ENCODE measurements around the gene KCNS3. TPM values are rescaled to one million over a fixed set of nuclear protein-coding genes. Genes with fewer than 3 reads are reported as not detected.

KCNS3 gene
- total RNA-seq, 2 donors from 2014 or later: not detected

DNA sequence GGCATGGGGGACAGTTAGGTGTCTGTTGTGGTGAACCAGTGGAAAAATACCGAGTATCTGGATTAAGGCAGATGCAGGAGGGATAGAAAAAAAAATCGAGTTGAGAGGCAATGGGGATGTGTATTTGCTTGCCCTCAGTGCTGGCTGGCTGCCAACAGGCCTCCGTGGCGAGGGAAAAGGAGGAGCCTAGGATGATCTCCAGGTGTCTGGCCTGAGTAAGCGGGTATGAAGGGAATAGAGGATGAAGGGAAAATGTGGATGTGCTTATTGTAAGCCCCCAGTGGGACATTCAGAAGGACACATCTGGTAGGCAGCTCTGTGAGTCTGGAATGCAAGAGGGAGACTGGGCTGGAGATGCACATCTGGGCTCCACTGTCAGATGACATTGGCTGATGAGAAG is 22.8 kb downstream of the KCNS3 start:
- H3K4me1 Mint-ChIP-seq: no peaks in the 10 kb centered on the region
- H3K36me3 Mint-ChIP-seq (ENCODE audit: low read depth): no peaks in the 10 kb centered on the region
- peaks cover 20% of the 10 kb centered on the region for H3K27me3 Mint-ChIP-seq
- H3K9me3 Mint-ChIP-seq: peaks cover 4% of the 10 kb centered on the region
- no peak overlapping the region for H3K4me3 Mint-ChIP-seq
- no peak overlapping the region for H3K27ac Mint-ChIP-seq
- no peak for ATAC-seq (replicated peaks)

- Mint-ChIP-seq H3K36me3 (ENCODE audit: low read depth) (no peaks in the 10 kb centered on the region), H3K4me3 (no peak overlapping the region), H3K4me1 (no peaks in the 10 kb centered on the region), H3K27ac (no peak overlapping the region), H3K9me3 (no peaks in the 10 kb centered on the region), H3K27me3 (peaks cover 22% of the 10 kb centered on the region)
- no peak for ATAC-seq (replicated peaks)
Observed at GRCh38 chr2:17910980-17911379, 32.5 kb downstream of the KCNS3 start.

DNA sequence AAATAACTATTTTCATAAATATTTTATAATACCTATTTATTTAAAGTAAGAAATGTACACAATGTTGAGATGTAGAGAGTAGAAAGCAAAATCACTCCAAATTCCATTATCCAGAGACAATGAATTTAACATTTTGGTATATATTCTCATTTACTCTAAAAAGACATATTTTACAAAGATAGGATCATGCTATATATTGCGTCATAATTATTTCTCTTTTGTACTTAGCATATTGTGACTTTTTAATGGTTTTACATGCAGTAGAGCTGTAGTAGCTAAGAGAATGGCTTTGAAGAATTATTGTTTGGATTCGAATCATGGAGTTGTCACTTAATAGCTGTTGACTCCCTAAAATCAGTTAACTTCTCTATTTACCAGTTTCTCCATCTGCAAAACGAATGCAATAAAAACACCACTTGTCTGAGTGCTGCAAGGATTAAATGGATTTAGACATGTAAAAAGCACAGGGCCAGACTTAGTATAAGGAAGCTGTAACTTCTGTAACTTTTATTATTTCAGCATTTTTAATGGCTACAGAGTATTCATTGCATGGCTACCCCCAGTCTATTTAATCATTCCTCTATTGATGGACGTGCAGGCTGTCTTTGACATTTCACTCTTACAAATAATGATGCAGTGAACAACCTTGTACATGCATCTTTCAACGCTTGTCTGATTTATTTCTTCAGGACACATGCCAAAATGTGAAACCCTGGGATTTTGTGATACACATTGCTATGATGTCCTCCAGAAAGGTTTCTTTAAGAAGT is 33.2 kb downstream of the KCNS3 start:
- H3K36me3 Mint-ChIP-seq (ENCODE audit: low read depth): no peaks in the 10 kb centered on the region
- no peaks in the 10 kb centered on the region for H3K9me3 Mint-ChIP-seq
- peaks cover 22% of the 10 kb centered on the region for H3K27me3 Mint-ChIP-seq
- H3K4me3 Mint-ChIP-seq: no peak overlapping the region
- ATAC-seq (replicated peaks): no peak
- H3K27ac Mint-ChIP-seq: no peak overlapping the region
- H3K4me1 Mint-ChIP-seq: no peaks in the 10 kb centered on the region

GRCh38 chr2:17912266-17912691 is 33.8 kb downstream of the KCNS3 start:
- H3K36me3 Mint-ChIP-seq (ENCODE audit: low read depth): no peaks in the 10 kb centered on the region
- H3K27me3 Mint-ChIP-seq: peaks cover 22% of the 10 kb centered on the region
- H3K27ac Mint-ChIP-seq: no peak overlapping the region
- no peaks in the 10 kb centered on the region for H3K9me3 Mint-ChIP-seq
- no peak for ATAC-seq (replicated peaks)
- no peaks in the 10 kb centered on the region for H3K4me1 Mint-ChIP-seq
- no peak overlapping the region for H3K4me3 Mint-ChIP-seq

DNA sequence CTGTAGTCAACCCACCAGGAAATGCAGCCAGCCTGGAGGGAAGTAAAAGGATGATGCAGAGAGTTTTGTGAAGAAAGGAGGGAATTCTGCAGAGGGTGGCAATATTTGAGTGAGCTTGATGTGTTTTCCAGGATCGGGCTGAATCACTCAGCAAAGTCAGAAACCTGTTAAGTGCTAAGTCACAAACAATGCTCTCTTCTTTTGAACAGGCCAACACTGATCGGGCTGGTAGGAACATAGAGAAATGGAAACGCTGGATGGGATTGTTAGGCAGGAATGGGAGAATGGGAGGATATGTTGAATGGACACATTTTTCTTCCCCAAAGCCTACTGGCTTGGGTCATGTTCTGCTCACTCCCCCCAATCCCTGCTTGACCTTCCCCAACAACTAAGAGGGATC is 36.6 kb downstream of the KCNS3 start:
- no peak for ATAC-seq (replicated peaks)
- Mint-ChIP-seq H3K27me3 (peaks cover 23% of the 10 kb centered on the region), H3K36me3 (ENCODE audit: low read depth) (no peaks in the 10 kb centered on the region), H3K4me1 (no peaks in the 10 kb centered on the region), H3K4me3 (no peak overlapping the region), H3K27ac (no peak overlapping the region), H3K9me3 (no peaks in the 10 kb centered on the region)

- Mint-ChIP-seq H3K27me3 (peaks cover 24% of the 10 kb centered on the region), H3K4me3 (no peak overlapping the region), H3K4me1 (no peaks in the 10 kb centered on the region), H3K9me3 (no peaks in the 10 kb centered on the region), H3K27ac (no peak overlapping the region), H3K36me3 (ENCODE audit: low read depth) (no peaks in the 10 kb centered on the region)
- ATAC-seq (replicated peaks): no peak
Observed at GRCh38 chr2:17915811-17916518, 37.5 kb downstream of the KCNS3 start.

- ATAC-seq (replicated peaks): no peak
- Mint-ChIP-seq H3K27me3 (peaks cover 22% of the 10 kb centered on the region), H3K9me3 (no peaks in the 10 kb centered on the region), H3K36me3 (ENCODE audit: low read depth) (no peaks in the 10 kb centered on the region), H3K4me3 (no peak overlapping the region), H3K27ac (no peak overlapping the region), H3K4me1 (no peaks in the 10 kb centered on the region)
Observed at GRCh38 chr2:17916584-17916983, 38.1 kb downstream of the KCNS3 start.

GRCh38 chr2:17918789-17919188 is 40.3 kb downstream of the KCNS3 start:
- Mint-ChIP-seq H3K27me3 (peaks cover 15% of the 10 kb centered on the region), H3K4me1 (no peaks in the 10 kb centered on the region), H3K9me3 (no peaks in the 10 kb centered on the region), H3K36me3 (ENCODE audit: low read depth) (no peaks in the 10 kb centered on the region), H3K27ac (no peak overlapping the region), H3K4me3 (no peak overlapping the region)
- no peak for ATAC-seq (replicated peaks)

DNA sequence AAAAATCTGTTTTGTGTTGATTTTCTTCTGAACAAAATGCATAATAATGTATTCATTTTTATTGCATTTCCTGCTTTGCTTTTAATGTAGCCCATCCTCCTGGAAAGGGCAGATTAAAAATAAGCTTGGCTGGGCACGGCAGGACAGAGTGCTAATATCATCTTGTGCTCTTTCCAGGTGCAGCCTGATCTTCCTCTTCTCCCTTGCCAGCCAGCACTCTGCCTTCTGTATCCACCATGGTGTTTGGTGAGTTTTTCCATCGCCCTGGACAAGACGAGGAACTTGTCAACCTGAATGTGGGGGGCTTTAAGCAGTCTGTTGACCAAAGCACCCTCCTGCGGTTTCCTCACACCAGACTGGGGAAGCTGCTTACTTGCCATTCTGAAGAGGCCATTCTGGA is 52.3 kb downstream of the KCNS3 start:
- no peak overlapping the region for H3K4me3 Mint-ChIP-seq
- no peak for ATAC-seq (replicated peaks)
- H3K27ac Mint-ChIP-seq: no peak overlapping the region
- H3K4me1 Mint-ChIP-seq: no peaks in the 10 kb centered on the region
- H3K27me3 Mint-ChIP-seq: peaks cover 8% of the 10 kb centered on the region
- no peaks in the 10 kb centered on the region for H3K36me3 Mint-ChIP-seq (ENCODE audit: low read depth)
- peaks cover 4% of the 10 kb centered on the region for H3K9me3 Mint-ChIP-seq

- H3K27ac Mint-ChIP-seq: no peak overlapping the region
- H3K36me3 Mint-ChIP-seq (ENCODE audit: low read depth): no peaks in the 10 kb centered on the region
- H3K4me1 Mint-ChIP-seq: no peaks in the 10 kb centered on the region
- H3K4me3 Mint-ChIP-seq: no peak overlapping the region
- no peak for ATAC-seq (replicated peaks)
- no peaks in the 10 kb centered on the region for H3K9me3 Mint-ChIP-seq
- peaks cover 5% of the 10 kb centered on the region for H3K27me3 Mint-ChIP-seq
Observed at GRCh38 chr2:17933256-17933655, 54.8 kb downstream of the KCNS3 start.

DNA sequence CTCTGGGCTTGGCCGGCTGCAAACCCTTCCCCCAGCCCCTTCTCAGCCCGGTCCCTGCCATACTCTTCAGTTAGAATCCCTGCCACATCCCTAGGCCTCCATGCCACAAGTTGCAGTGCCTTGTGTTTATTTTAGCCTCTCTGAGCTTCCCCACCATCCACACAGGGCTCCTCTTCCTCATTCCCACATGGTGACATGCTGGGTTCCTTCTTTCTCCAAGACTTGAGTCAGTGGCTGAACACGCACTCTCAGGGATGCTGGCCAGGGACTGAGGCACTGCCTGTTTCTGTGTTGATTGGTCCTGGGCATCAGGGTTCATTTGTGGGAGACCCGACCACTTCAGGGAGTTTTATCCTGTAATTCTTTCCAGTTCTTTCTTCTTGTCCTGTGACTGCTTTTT is 56.3 kb downstream of the KCNS3 start:
- no peak overlapping the region for H3K4me3 Mint-ChIP-seq
- no peak overlapping the region for H3K27ac Mint-ChIP-seq
- H3K4me1 Mint-ChIP-seq: no peaks in the 10 kb centered on the region
- H3K27me3 Mint-ChIP-seq: peaks cover 5% of the 10 kb centered on the region
- H3K36me3 Mint-ChIP-seq (ENCODE audit: low read depth): no peaks in the 10 kb centered on the region
- H3K9me3 Mint-ChIP-seq: no peaks in the 10 kb centered on the region
- ATAC-seq (replicated peaks): no peak

DNA sequence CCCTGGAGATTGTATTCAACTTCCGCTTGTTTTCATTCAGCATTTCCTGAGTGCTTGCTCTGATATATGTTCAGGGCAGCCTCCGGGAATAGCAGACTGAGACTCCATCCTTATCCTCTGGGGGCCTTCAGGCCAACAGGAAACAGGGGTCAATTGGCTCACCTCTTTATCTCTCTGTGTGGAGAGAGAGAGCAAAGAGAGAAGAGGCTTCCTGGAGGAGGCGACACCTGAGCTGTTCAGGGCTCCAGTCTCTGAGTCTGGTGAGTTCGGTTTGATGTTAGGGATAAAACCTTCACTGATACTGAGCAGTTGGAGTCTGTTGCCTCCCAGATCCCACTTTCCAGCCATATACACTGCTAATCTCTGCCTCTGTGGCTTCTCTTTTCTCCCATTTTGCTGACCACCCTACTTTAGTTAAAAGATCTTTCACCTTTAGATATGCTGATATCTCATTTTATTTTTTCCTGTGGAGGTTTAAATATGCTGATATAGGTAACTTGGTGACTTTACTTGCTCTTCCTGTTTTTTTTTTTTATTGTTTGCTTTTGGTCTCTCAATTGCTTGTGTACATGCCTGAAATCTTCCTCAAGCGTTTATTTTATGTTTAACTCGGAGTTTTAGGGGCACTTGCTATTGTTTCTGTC is 56.9 kb downstream of the KCNS3 start:
- no peak for ATAC-seq (replicated peaks)
- Mint-ChIP-seq H3K27ac (no peak overlapping the region), H3K4me1 (no peaks in the 10 kb centered on the region), H3K36me3 (ENCODE audit: low read depth) (no peaks in the 10 kb centered on the region), H3K9me3 (no peaks in the 10 kb centered on the region), H3K4me3 (no peak overlapping the region), H3K27me3 (peaks cover 3% of the 10 kb centered on the region)

DNA sequence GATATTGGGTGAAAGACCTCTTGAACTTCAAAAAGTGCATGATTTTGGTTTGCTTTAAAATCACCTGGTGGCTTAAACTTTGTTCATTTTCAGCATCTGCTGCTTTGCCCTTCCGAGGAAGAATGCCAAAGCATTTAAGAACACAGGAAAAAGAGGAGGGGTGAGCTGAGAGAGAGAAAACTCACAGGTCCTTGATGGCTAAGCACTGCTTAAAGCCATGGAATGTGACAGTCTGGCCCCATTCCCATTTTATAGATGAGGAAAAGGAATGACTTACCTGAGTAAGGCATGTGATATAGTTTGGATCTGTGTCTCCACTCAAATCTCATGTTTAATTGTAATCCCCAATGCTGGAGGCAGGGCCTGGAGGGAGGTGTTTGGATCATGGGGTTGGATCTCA is 58.1 kb downstream of the KCNS3 start:
- no peak overlapping the region for H3K4me3 Mint-ChIP-seq
- no peak for ATAC-seq (replicated peaks)
- H3K27me3 Mint-ChIP-seq: no peaks in the 10 kb centered on the region
- H3K36me3 Mint-ChIP-seq (ENCODE audit: low read depth): no peaks in the 10 kb centered on the region
- no peak overlapping the region for H3K27ac Mint-ChIP-seq
- no peaks in the 10 kb centered on the region for H3K9me3 Mint-ChIP-seq
- H3K4me1 Mint-ChIP-seq: no peaks in the 10 kb centered on the region

DNA sequence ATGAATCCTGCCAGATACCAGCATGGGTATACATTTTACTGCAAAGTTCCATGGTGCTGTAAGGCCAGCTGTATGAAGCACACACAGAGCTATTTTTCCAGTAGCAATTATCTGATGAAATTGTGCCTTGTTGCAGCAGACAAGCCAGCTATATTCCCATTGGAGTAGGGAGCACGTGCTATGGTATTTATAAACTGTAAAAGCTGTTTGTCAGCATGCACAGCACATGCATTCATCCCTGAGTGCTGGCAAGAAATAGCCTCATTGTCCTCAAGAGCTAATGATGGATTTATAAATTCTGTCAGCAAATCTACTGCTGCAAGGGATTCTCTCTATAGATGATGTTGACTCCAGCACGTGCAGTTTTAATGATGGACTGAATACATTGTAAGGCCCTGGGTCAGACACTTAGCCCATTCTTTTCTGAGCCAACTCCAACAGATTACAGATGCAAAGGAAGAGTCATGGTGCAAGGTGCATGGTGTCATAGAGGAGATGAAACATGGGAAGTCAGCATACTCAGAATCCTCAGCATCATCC is 61.7 kb downstream of the KCNS3 start:
- Mint-ChIP-seq H3K36me3 (ENCODE audit: low read depth) (no peaks in the 10 kb centered on the region), H3K27me3 (peaks cover 3% of the 10 kb centered on the region), H3K27ac (no peak overlapping the region), H3K4me3 (no peak overlapping the region), H3K4me1 (no peaks in the 10 kb centered on the region), H3K9me3 (no peaks in the 10 kb centered on the region)
- no peak for ATAC-seq (replicated peaks)

GRCh38 chr2:17943444-17943843 is 65.0 kb downstream of the KCNS3 start:
- no peak overlapping the region for H3K4me3 Mint-ChIP-seq
- no peaks in the 10 kb centered on the region for H3K36me3 Mint-ChIP-seq (ENCODE audit: low read depth)
- peaks cover 5% of the 10 kb centered on the region for H3K9me3 Mint-ChIP-seq
- no peaks in the 10 kb centered on the region for H3K4me1 Mint-ChIP-seq
- no peak for ATAC-seq (replicated peaks)
- H3K27me3 Mint-ChIP-seq: peaks cover 3% of the 10 kb centered on the region
- no peak overlapping the region for H3K27ac Mint-ChIP-seq

Measured in activated T-helper 17 cell treated with anti-CD3 and anti-CD28 coated beads, Interleukin-2, amount 50 U/mL, for 72 hours (primary cell).